ENCODE results near the gene KRT76.

The KRT76 gene

DNA sequence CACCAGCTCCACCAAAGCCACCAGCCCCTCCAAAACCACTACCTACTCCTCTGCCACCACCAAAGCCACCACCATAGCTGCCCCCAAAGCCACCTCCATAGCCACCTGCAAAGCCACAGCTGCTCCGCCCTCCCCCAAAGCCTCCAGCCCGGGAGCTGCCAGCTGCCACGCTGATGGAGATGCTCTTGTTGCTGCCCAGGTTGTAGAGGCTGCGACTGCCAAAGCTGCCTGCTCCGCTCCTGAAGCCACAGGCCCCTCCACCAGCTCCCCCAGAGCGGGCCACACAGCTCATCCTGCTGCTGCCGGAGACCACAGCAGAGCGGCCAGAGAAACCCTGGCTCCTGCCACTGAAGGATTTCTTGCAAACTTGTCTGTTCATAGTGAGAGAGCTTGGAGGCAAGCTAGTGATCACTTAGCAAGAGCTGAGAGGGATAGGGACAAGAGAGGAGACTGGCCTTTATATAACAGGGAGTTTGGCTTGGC is at the start of gene KRT76:
TSS of gene KRT76 (minus strand) at position 433 of the 483 bp plus-strand sequence. CDS start at position 379, 54 bp downstream.
- no peak for DNase-seq

DNA sequence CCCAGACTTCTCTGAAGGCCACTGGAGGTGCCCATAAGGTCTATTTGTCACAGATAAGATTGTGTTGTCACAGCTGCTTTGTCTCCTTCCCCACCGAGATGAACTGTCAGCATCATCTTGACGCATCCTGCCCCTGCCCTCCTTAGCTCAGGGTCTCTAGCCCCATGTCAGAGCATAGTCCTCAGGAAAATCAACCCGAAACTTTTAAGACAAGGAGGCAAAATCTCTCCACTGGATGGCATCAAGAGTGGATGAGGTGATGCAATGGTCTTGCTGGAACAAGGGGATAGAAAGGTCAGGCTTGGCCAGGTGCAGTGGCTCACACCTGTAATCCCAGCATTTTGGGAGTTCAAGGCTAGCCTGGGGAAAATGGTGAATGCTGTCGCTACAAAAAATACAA is 48.8 kb upstream of the KRT76 start:
- no peak for DNase-seq

DNA sequence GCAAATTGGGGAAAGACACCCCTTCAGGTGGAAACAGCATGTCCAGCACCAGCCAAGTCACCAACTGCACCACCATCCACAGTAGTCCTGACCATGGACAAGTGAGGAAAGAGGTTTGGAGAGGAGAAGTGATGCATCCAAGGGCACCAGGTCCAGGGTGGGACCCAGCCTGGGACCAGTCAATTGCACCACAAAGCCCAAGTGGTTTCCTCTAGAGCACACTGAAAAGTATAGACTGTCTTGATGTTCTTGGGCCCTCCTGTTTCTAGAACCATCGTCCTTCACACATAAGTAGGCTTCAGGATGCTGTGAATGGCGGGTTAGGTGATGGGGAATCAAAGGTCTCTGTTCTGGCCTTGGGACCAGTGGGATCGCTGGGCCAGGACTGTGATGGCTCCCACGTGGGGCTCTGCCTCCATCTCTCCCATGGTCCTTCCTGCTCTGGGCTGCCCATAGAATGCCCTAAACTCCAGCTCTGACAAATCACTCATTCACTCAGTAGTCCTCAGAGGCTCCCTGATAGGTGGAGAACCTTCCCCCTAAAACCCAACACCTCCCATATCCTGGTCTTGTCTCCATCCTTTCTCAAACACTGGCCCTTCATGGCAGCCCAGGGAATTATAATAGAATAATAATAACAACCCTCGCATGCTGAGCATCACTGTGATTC is 47.7 kb upstream of the KRT76 start:
- DNase-seq: no peak

DNA sequence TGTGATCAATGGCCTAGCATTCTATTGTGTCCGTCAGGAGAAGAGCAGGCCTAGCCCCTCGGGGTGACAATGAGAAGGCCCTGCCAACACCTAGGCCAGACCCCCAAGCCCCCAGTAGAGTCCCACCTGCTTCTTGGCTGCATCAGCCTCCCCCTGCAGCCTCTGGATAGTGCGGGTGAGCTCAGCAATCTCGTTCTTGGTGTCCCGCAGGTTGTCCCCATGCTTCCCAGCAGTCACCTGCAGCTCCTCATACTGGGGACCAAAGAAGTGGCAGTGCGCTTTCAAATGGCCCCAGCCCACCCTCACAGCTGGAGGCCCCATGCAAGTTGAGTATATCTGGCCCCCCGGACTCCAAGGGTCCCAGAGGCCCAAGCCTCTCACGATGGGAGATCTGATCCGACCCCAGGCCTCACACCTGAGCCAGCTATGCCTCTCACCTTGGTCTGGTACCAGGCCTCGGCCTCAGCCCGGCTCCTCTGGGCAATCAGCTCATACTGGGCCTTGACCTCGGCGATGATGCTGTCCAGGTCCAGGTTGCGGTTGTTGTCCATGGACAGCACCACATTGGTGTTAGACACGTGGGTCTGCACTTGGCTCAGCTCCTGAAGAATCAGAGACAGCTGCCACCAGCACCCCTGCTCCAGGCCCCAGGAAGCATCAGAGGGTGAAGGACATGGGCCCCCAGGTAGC is 46.8 kb upstream of the KRT76 start:
- DNase-seq: no peak

DNA sequence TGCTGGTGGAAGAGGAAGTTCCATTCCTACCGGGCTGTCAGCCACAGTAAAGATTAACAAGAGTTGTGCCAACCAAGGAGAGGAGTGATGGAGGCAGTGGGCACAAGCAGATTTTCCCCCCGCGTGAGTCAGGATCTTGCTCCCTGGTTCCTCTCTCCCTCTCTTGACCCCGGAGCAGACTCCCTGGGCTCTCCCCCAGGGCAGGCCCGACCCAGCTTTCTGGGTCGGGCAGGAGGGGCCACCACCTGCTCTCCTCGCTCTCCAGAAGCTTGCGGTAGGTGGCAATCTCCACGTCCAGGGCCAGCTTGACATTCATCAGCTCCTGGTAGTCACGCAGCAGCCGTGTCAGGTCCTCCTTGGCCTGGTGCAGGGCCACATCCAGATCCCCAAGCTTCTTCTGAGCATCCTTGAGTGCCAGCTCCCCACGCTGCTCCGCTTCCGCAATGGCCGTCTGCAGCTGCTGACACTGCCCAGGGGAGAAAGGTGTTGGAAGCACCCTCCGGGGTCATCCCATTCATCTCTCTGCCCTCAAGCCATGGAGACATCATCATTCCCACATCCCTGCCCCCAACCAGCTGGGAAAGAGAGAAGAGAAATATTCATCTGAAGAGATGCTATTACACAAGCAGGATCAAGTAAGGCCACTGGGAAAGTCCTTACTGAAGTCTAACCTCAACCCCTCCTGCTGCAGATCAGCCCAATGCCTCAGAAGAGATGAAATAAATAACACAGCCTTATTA is 45.8 kb upstream of the KRT76 start:
- DNase-seq: no peak

DNA sequence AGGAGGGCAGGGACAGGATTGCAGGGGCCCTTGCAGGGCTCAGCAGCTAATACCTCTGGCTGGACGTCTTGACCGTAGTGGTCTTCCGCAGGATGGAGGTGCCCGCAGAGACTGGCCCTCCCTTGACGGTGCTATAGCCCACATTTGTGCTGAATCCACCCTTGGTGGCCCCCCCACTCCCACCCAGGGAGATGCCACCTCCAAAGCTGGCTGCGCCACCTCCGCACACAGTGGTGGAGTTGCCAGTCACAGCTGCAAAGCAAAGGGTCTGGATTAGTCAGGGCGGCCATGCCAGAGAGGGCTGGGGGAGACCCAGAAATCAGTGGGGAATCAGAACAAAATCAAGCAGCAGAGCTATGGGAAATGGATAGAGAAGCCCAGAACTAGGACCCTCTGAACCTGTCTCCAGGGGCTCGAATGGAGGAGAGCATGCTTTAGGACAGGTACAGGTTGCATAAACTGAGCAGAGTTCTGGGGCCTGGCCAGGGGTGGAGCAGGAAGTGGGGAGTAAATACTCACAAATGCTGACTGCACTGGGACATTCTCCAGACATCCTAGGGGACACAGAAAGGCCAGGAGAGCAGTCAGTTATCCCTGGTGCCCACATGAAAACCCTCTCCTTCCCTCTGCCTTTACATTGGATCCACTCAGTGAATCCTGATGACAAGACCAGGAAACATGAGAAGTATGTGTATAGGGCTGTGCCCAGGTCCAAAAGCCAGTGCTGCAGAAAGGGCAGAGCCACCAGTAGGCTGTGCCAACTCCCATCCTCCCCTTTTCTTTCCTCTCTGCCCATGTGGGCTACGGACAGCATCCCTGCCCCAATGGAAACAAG is 44.9 kb upstream of the KRT76 start:
- DNase-seq: no peak

DNA sequence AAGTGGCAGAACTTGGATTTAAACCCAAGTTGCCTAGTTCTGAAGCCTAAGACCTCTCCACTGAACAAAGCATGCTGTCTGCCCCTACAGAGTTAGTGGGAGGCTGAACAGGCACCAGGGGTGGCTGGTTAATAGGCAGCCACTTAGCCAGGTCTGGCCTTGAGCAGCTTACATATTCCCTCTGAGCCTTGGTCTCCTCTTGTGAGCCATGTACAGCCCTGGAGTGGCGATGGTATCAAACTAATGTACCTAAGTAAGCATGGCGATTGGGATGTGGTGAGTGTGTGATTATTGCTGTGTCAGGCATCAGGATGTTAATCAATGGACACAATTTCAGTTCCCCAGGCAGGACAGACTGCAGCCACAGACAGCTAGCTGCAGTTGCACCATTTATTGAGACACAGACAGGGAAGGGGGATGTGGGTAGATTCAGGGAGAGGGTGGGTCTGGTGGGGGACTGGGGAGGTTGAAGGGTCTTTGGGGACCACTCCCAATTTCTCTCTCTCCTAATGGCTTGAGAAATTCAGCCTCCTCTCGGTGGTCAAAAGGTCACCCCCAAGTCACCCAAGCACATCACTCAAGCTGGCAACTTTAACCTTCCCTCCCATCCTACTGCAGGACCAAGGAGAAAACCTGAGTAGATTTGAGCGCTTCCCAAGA is 44.1 kb upstream of the KRT76 start:
- DNase-seq: no peak

DNA sequence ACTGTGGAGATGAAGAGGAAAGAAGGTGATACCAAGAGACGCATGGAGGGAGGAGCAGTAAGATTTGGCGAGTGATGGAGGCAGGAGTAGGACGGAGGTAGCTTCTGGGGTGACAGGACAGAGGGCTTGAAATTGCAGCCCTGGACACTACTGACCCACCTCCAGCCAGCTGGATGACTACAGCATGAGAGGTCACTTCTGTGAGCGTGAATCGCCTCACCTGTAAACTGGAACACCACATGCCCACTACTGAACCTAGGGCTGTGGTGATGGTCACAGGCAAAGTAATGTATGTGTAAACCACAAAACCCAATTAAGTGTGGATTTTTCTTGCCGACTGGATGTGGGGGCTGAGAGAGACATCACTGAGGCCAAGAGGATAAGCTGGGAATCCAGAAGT is 43.4 kb upstream of the KRT76 start:
- DNase-seq: no peak

DNA sequence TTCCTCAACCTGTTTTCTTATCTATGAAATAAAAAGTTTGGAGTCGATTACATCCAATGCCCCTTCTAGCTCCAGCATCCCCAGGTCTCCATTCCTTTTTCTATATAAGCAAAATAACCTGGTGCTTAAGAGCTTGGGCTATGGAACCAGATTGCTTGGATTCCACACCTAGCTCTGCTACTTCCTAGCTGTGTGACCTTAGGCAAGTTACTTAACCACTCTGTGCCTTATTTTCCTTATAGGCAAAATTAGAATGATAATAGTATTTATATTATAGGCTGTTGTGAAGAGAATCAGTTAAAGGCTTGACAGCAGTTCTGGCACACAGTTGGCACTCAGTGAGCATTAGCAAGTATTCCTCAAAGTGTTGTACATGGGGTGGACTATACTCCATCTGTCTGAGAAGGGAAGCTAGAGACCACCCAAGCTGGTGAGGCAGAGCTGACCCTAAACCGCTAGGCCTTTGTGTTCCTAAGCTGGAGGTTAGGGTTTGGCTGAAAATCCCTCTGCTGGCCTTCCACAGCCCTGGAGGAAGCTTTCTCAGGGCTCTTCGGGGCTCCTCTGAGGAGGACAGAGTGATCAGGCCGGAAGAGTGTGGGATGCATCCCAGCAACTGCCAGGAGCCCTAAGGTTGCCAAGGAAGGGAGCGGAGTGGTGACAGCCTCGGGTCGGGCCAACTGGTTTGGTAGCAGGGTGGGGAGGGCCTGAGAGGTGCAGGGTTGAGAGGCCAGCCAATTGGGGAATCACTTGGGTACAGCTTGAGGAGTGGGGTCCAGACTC is 42.8 kb upstream of the KRT76 start:
- DNase-seq: no peak

DNA sequence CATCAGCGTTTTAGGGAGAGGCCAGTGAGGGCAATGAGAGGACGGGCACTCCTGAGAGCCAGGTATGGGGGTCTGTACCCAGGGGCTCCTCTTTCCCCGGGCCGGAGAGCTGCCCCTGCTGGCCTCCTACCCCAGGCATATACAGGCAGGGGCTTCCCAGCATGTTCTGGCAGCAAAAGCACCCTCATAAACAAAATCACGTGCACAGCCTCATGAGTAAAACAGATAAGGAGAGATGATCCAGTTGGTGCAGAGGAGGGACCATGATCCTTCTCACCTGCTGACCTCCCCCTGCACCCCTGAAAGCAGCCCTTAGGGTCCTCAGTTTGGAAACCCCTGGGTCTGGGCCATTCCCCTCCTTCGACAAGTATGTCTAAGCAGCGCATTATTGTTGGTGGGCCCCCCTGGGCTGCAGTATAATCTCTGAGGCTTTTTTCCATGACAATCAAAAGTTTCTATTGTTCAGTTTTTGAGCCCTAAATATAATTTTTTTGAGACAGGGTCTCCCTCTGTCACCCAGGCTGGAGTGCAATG is 41.8 kb upstream of the KRT76 start:
- DNase-seq: no peak

DNA sequence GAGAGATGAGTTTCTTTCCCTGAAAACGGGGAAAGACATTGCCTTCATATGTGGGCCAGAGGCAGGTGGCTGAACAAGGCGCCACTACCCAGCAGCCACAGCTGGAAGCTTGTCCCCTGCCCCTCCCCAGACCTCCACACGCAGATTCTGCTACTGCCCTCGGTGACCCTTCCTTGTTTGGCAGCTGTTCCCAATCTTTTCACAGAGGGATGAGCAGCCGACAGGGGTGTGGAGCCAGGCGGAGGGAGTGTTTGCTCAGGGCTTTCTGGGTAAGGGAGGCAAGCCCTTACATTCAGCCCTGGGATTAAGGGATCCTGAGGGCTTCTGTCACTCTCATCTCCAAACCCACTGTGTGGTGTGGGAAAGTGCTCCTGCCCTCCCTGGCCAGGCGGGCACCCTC is 41.2 kb upstream of the KRT76 start:
- DNase-seq: no peak

DNA sequence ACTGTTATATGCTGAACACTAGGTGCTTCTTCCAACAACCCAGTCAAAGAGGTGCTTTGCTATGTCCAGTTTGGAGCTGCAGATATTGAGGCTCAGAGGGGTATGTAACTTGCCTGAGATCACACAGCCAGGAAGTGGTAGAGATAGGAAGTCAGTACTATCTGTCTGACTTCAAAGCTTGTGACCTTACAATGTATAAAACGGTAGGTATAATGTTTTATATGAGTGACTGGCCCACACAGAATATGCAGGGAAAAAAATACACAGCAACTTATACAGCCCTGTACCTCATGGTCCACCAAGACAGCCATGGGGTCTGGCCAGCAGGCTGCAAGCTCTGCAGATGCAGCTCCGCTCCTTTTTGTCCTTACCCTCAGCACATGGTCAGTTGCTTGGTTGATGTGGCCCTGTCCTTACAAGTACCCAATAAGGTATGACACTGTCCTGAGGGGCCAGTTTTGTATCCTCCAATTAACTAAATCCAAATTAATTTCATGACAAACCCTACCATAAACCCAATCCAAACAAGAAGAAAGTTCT is 40.6 kb upstream of the KRT76 start:
- no peak for DNase-seq

DNA sequence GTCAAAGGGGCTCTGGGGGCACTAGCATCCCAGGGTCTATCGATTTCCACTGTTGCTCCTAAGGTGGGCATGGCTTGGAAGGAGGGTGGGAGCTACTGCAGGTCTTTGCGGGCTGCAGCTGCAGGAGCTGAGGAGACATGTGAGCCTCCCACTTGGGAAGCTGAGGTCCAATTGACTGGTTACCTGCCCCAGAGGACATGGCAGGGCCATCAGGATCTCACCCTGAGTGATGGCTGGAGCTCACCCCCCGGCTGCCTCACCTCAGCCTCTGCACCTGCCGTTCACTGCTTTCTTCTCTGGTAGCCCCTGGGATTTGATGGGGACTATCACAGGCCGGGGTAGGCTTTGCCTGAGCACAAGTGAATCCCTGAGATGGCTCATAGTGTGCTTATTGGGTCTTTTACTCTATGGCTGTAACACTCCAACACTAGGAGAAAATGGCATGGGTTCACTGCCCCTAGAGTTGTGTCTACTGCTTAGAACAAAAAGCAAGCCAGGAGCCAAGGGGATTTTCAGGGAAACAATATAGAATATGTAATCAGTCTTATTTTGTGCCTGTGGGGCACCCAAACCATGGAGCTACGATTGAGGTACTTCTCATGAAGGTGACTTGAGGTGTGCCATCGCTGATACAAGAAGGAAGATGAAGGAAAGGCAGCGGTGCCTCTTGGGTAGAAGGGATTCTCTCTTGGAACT is 40.0 kb upstream of the KRT76 start:
- no peak for DNase-seq

DNA sequence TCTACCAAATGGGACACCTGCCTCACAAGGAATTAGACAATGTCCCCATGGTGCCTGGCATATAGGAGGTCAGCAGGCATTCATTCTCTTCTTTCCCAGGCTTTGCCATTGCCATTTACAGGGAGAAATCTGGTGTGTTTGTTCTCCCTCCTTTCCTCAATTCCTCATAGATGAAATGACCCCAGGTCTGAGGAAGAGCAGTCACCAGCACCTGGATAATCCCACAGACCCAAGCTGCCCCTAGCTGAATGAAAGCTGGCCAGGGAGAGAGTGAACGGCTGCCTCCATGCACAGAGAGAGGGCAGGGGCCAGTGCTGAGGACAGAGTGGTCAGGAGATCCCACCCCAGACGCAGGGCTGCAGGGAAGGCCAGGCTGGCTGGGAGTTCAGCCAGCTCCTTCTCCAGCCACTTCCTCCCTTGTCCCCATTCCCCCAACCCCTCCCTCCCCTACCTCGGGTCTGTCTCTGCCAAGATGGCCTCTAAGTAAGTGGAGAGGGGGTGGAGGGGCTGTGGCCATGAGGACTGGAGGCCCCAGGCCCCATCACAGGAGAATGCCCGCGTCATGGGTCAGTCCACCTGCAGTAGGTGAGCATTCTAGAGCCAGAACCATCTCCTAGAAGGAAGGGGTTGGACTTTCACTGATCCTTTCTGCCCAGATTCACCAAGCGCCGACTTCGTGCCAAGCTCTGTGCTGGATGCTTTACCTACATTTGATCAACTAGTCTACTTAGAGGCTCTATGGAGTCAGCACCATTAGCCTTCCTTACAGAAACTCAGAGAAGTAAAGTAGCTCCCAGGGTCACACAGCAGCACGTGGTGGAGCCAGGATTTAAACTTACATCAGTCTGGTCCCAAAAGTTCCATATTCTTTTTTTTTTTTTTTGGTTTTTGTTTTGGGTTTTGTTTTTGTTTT is 38.8 kb upstream of the KRT76 start:
- DNase-seq: no peak

DNA sequence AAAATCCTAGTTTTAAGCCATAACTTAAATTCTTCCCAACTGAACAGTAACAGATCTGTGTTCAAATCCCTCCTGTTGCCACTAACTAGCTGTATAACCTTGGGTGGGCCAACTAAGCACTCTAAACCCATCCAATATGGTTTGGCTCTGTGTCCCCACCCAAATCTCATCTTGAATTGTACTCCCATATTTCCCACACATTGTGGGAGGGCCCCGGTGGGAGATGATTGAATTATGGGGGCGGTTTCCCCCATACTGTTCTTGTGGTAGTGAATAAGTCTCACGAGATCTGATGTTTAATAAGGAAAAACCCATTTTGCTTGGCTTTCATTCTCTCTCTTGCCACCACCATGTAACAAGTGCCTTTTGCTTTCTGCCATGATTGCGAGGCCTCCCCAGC is 38.0 kb upstream of the KRT76 start:
- DNase-seq: no peak

DNA sequence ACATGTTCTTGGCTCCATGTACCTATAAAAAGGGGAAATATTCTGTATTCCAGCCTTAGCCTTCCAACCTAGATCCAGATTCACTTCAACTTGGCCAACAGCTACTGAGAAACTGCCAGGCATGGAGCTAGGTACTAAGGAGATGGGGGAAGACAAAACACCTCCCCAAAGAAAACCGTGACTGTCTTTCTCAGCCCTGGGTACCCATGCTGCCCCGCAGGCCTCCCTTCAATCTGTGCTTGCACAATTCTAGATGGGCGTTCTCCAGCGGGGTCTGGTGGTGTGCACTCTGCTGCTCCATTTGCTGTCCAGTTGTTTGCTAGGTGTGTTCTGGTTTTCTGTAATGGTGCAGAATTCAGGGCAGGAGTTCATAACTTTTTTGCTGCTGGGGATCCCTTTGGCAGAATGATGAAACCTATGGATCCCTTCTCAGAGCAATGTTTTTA is 37.6 kb upstream of the KRT76 start:
- no peak for DNase-seq

DNA sequence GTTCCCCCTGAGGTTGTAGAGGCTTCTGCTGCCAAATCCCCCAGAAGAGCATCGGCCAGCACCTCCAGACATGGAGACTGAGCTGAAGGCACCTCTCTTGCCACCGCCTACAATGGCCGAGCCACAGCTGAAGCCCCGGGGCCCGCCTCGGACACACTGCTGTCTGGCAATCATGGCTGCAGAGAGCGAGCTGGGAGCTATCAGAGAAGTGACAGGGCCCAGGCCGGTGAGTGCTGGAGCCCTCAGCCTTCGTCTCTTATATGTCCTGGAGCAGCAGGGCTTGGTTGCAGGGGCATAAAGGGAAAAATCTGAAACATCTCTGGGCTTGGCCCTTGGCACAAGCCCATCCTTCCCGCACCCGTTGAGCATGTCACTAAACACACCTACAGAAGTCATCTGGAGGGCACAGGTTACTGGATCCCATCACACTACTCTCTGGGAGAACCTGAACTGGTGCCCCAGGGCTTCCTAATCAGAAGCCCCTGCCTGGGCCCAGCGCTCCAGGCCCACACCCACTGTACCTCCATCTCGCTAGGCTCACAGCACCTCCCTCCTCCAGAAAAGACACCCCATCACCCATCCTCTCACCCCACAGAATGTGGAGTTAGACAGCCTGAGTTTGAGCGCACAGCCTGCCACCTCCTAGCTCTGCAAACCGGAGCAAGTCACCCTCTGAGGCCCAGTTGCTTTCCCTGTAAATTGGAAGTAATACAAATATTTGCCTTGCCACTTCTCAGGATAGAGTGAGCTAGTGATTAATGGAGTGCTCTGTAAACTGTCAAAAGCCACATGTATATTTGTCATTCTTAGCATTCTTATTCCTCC is 37.0 kb upstream of the KRT76 start, which contains the start of gene KRT4:
TSS of gene KRT4 (minus strand) at position 232 of the 825 bp plus-strand sequence. CDS start at position 174, 58 bp downstream.
- no peak for DNase-seq

DNA sequence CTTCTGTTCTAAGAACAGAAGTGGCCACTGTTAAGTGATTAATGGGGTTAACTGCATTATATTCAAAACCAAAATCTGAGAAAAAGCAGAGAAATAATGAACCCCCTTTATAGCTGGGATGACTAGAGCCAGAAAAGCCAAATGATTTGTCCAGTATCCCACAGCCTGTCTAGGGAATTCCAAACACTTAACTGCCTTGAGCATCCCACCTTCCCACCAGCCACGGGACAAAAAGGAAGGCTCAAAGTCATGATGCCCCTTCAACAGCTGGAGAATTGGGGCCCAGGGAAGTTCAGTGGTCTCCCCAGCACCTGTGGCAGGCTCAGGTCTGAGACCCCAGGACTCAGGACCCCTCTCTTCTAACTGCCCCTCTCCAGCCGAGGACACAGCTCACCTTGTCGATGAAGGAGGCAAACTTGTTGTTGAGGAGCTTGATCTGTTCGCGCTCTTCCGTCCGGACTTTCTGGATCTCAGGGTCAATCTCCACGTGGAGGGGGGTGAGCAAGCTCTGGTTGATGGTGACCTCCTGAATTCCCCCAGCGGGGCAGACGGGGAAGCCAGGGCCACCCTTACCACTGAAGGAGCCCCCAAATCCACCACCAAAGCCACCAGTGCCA is 36.2 kb upstream of the KRT76 start:
- no peak for DNase-seq

All from activated T-cell treated with anti-CD3 and anti-CD28 coated beads, Interleukin-2, amount 50 U/mL, for 1 hour (primary cell).